ENCODE data around the gene PRDM16.

Gene PRDM16

DNA sequence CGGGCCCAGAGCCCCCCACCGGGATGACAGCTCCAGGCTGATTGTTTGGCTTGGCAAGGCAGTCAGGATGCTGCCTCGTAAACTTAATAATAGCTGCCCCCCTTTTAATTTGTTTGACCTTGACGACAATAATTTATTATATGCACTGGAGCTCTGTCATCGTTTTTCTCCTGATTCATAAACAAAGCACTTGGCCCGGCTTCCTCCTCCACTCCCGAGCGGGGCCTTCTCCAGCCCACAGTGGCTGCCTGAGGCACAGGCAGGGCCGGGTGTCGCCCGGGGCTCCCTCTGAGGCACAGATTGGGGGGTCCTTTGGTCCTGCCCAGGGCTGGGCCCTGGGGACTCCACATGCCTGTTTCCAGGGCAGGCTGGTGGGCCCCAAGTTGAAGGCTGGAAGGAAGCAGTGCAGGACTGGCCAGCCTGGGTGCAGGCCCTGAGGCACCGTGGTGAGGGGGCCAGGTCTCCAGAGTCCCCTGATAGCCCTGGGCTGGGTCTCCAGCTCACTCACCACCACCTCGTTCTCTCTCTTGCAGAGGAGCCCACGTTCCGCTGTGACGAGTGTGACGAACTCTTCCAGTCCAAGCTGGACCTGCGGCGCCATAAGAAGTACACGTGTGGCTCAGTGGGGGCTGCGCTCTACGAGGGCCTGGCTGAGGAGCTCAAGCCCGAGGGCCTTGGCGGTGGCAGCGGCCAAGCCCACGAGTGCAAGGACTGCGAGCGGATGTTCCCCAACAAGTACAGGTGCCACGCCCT is 333.4 kb downstream of the PRDM16 start (continued):
- TF ChIP-seq OVOL3 (tag by site-specific recombination; IDR thresholded peaks at IDR 0.05) (peak; percentile 76), ZNF48 (tag by site-specific recombination; IDR thresholded peaks at IDR 0.05) (no peak), ZNF501 (tag by site-specific recombination; IDR thresholded peaks at IDR 0.05) (peak; percentile 22; the same call in 1 of the 2 replicates), ZNF626 (tag by site-specific recombination; IDR thresholded peaks at IDR 0.05) (no peak), ZNF571 (tag by site-specific recombination; IDR thresholded peaks at IDR 0.05) (no peak), ZNF660 (tag by site-specific recombination; IDR thresholded peaks at IDR 0.05) (no peak), GLIS2 (tag by site-specific recombination; IDR thresholded peaks at IDR 0.05) (no peak; the same call in none of the 2 replicates), BCL11B (tag by site-specific recombination; IDR thresholded peaks at IDR 0.05; ENCODE audit: low read depth) (no peak), ZSCAN30 (tag by site-specific recombination; IDR thresholded peaks at IDR 0.05) (peak; percentile 92), ZNF10 (tag by site-specific recombination; IDR thresholded peaks at IDR 0.05) (0 out of 2 replicates have a peak, but pooled peaks have one; percentile 49), ZNF394 (tag by site-specific recombination; IDR thresholded peaks at IDR 0.05; ENCODE audit: borderline replicate concordance) (no peak; the same call in 1 of the 2 replicates), ZNF629 (tag by site-specific recombination; IDR thresholded peaks at IDR 0.05) (peak; percentile 87), GLI4 (tag by site-specific recombination; IDR thresholded peaks at IDR 0.05) (no peak), ZNF16 (tag by site-specific recombination; IDR thresholded peaks at IDR 0.05; ENCODE audit: low read depth) (no peak), ZNF645 (tag by site-specific recombination; IDR thresholded peaks at IDR 0.05) (peak; percentile 96), MZF1 (tag by site-specific recombination; IDR thresholded peaks at IDR 0.05; ENCODE audit: borderline replicate concordance) (peak; percentile 86), ZNF366 (tag by site-specific recombination; conservative IDR thresholded peaks at IDR 0.05) (peak; percentile 86), ZNF585B (tag by site-specific recombination; IDR thresholded peaks at IDR 0.05) (no peak), ZNF214 (tag by site-specific recombination; IDR thresholded peaks at IDR 0.05; ENCODE audit: borderline replicate concordance) (no peak), ZSCAN5A (tag by site-specific recombination; IDR thresholded peaks at IDR 0.05) (no peak), ZEB2 (tag by site-specific recombination; IDR thresholded peaks at IDR 0.05) (peak; percentile 99), ZNF221 (tag by site-specific recombination; IDR thresholded peaks at IDR 0.05; ENCODE audit: borderline replicate concordance) (no peak), ZFHX2 (tag by site-specific recombination; conservative IDR thresholded peaks at IDR 0.05) (peak; percentile 60), ZNF146 (tag by site-specific recombination; IDR thresholded peaks at IDR 0.05) (peak; percentile 14; the same call in 1 of the 2 replicates), GLIS1 (tag by site-specific recombination; IDR thresholded peaks at IDR 0.05) (peak; percentile 99), ZIC2 (tag by site-specific recombination; IDR thresholded peaks at IDR 0.05) (peak; percentile 68), ZNF416 (tag by site-specific recombination; IDR thresholded peaks at IDR 0.05) (no peak), ZNF311 (tag by site-specific recombination; IDR thresholded peaks at IDR 0.05; ENCODE audit: borderline replicate concordance) (no peak), ZBTB8A (tag by site-specific recombination; IDR thresholded peaks at IDR 0.05) (peak; percentile 86), ZNF561 (tag by site-specific recombination; IDR thresholded peaks at IDR 0.05; ENCODE audit: borderline replicate concordance) (peak; percentile 97), MEIS1 (CRISPR knock-in tag; IDR thresholded peaks at IDR 0.05; ENCODE audit: borderline replicate concordance) (peak; percentile 66; the same call in 1 of the 2 replicates)
- TF ChIP-seq, protein P1, sequence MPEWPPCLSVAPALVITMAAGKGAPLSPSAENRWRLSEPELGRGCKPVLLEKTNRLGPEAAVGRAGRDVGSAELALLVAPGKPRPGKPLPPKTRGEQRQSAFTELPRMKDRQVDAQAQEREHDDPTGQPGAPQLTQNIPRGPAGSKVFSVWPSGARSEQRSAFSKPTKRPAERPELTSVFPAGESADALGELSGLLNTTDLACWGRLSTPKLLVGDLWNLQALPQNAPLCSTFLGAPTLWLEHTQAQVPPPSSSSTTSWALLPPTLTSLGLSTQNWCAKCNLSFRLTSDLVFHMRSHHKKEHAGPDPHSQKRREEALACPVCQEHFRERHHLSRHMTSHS (tag by site-specific recombination; IDR thresholded peaks at IDR 0.05), result peak; percentile 96
- TF ChIP-seq, protein P2, sequence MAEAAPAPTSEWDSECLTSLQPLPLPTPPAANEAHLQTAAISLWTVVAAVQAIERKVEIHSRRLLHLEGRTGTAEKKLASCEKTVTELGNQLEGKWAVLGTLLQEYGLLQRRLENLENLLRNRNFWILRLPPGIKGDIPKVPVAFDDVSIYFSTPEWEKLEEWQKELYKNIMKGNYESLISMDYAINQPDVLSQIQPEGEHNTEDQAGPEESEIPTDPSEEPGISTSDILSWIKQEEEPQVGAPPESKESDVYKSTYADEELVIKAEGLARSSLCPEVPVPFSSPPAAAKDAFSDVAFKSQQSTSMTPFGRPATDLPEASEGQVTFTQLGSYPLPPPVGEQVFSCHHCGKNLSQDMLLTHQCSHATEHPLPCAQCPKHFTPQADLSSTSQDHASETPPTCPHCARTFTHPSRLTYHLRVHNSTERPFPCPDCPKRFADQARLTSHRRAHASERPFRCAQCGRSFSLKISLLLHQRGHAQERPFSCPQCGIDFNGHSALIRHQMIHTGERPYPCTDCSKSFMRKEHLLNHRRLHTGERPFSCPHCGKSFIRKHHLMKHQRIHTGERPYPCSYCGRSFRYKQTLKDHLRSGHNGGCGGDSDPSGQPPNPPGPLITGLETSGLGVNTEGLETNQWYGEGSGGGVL (tag by site-specific recombination; IDR thresholded peaks at IDR 0.05), result peak; percentile 93
- TF ChIP-seq, protein P3, sequence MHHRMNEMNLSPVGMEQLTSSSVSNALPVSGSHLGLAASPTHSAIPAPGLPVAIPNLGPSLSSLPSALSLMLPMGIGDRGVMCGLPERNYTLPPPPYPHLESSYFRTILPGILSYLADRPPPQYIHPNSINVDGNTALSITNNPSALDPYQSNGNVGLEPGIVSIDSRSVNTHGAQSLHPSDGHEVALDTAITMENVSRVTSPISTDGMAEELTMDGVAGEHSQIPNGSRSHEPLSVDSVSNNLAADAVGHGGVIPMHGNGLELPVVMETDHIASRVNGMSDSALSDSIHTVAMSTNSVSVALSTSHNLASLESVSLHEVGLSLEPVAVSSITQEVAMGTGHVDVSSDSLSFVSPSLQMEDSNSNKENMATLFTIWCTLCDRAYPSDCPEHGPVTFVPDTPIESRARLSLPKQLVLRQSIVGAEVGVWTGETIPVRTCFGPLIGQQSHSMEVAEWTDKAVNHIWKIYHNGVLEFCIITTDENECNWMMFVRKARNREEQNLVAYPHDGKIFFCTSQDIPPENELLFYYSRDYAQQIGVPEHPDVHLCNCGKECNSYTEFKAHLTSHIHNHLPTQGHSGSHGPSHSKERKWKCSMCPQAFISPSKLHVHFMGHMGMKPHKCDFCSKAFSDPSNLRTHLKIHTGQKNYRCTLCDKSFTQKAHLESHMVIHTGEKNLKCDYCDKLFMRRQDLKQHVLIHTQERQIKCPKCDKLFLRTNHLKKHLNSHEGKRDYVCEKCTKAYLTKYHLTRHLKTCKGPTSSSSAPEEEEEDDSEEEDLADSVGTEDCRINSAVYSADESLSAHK (tag by site-specific recombination; IDR thresholded peaks at IDR 0.05), result peak; percentile 97
